HCT116 (cell line): Measurements from ENCODE around the gene STPG2. TPM values are rescaled to one million over a fixed set of nuclear protein-coding genes. Genes with fewer than 3 reads are reported as not detected.

ENCODE experiments used
- ATAC-seq: fragments of 200-7000 bp; cut with Tn5 transposase; 2 replicates; pipeline ENCODE4 v1.9.1; 2020; ENCODE audit warnings: mild to moderate bottlenecking, moderate library complexity
- BruUV-seq: library from RNA; stranded (reverse); fragments of 400-500 nt; replicated peaks from 2 replicates; lab custom pipeline; 2021; lab: Mats Ljungman, UMichigan
- CTCF ChIA-PET: fragments of 300-600 bp; sonication (Branson Sonifier 250); formaldehyde crosslinking; loops from one replicate; lab custom pipeline; 2021; ENCODE audit warnings: antibody characterized with exemption; lab: Charles Lee
- POLR2A ChIA-PET: fragments of 300-600, 350-600 bp; sonication (Branson Sonifier 250); formaldehyde crosslinking; loops from one replicate; lab custom pipeline; 2021; ENCODE audit warnings: antibody characterized with exemption; lab: Charles Lee
- RAD21 ChIA-PET, 2 experiments: fragments of 300-600 bp; sonication (Branson Sonifier 250); formaldehyde crosslinking; loops; one replicate each; lab custom pipeline; 2023; ENCODE audit warnings: low total read pairs in 2 of 2; ENCODE audit not compliant: uncharacterized antibody in 2 of 2, unreplicated experiment in 2 of 2, low non-redundant PET in 1 of 2; lab: Charles Lee
- DNase-seq: peaks from one replicate; pipeline ENCODE4 v3.0.0-alpha.2; 2010; ENCODE audit warnings: low read depth, low spot score
- H2AFZ ChIP-seq: fragments of 200-600 bp; shearing (Covaris generic), sonication (generic); 2 replicates; pipeline ENCODE4 v1.6.1; 2017; ENCODE audit warnings: low read depth, mixed run types, mixed read lengths, antibody characterized with exemption, low read length; ENCODE audit not compliant: poor library complexity, severe bottlenecking
- H3K27ac ChIP-seq: 2 replicates; pipeline ENCODE4 v1.5.1; 2012; ENCODE audit warnings: low read depth, low read length
- H3K27me3 ChIP-seq: fragments of 200-600 bp; sonication (generic); 2 replicates; pipeline ENCODE4 v1.6.1; 2016; ENCODE audit warnings: mixed run types, low read length, mixed read lengths; ENCODE audit not compliant: insufficient read depth
- H3K36me3 ChIP-seq, 2 experiments: fragments of 200-500 bp in 1 of 2; fragments of 200-600 bp in 1 of 2; sonication (Bioruptor generic) in 1 of 2; sonication (generic) in 1 of 2; 2 replicates each; pipeline versions ENCODE4 v1.5.1 to v1.6.1; 2014 to 2016; ENCODE audit warnings: low read length in 2 of 2, inconsistent platforms in 1 of 2, mixed read lengths in 1 of 2, mixed run types in 1 of 2; ENCODE audit not compliant: insufficient read depth in 2 of 2, control insufficient read depth in 1 of 2
- H3K4me1 ChIP-seq, 2 experiments: fragments of 200-600 bp in 1 of 2; sonication (generic) in 1 of 2; 2 replicates each; pipeline versions ENCODE4 v1.5.1 to v1.6.1; 2012 to 2017; ENCODE audit warnings: low read length in 2 of 2, inconsistent platforms in 1 of 2, mild to moderate bottlenecking in 1 of 2, mixed read lengths in 1 of 2, mixed run types in 1 of 2, moderate library complexity in 1 of 2; ENCODE audit not compliant: insufficient read depth in 2 of 2, control insufficient read depth in 1 of 2
- H3K4me2 ChIP-seq: fragments of 200-600 bp; sonication (generic); 2 replicates; pipeline ENCODE4 v1.6.1; 2017; ENCODE audit warnings: mixed run types, low read length, mixed read lengths
- H3K4me3 ChIP-seq, 2 experiments: fragments of 200-600 bp in 1 of 2; sonication (generic) in 1 of 2; replicated peaks in 1 of 2; 2 replicates each; pipeline ENCODE4 v1.5.1; 2011 to 2016; ENCODE audit warnings: low read length in 2 of 2, control low read depth in 1 of 2, low read depth in 1 of 2, mild to moderate bottlenecking in 1 of 2, mixed read lengths in 1 of 2, mixed run types in 1 of 2
- H3K79me2 ChIP-seq: fragments of 200-600 bp; sonication (generic); 2 replicates; pipeline ENCODE4 v1.6.1; 2017; ENCODE audit warnings: mild to moderate bottlenecking, mixed run types, low read length, moderate library complexity, mixed read lengths; ENCODE audit not compliant: insufficient read depth
- H3K9ac ChIP-seq: fragments of 200-600 bp; sonication (generic); 2 replicates; pipeline ENCODE4 v1.6.1; 2016; ENCODE audit warnings: low read length, mixed read lengths
- H3K9me2 ChIP-seq: fragments of 200-600 bp; sonication (generic), shearing (Covaris generic); 2 replicates; pipeline ENCODE4 v1.6.1; 2017; ENCODE audit warnings: mixed run types, mild to moderate bottlenecking, moderate library complexity; ENCODE audit not compliant: insufficient read depth
- H3K9me3 ChIP-seq, 2 experiments: fragments of 200-500 bp in 1 of 2; fragments of 200-600 bp in 1 of 2; sonication (Bioruptor generic) in 1 of 2; sonication (generic) in 1 of 2; 2 replicates each; pipeline ENCODE4 v1.6.1; 2014 to 2017; ENCODE audit warnings: low read length in 2 of 2, mixed read lengths in 2 of 2, inconsistent platforms in 1 of 2, low read depth in 1 of 2, mild to moderate bottlenecking in 1 of 2, mixed run types in 1 of 2, moderate library complexity in 1 of 2; ENCODE audit not compliant: control insufficient read depth in 1 of 2, insufficient read depth in 1 of 2
- H4K20me1 ChIP-seq: fragments of 200-600 bp; sonication (generic), shearing (Covaris generic); 2 replicates; pipeline ENCODE4 v1.6.1; 2017; ENCODE audit warnings: mixed run types, mild to moderate bottlenecking, moderate library complexity; ENCODE audit not compliant: insufficient read depth
- CEBPB ChIP-seq: IDR thresholded peaks from 2 replicates; pipeline ENCODE4 v1.6.1; 2012; ENCODE audit warnings: low read depth
- EGR1 ChIP-seq: IDR thresholded peaks from 2 replicates; pipeline ENCODE4 v1.6.1; 2012; ENCODE audit warnings: low read depth
- ELF1 ChIP-seq: IDR thresholded peaks from 2 replicates; pipeline ENCODE4 v1.6.1; 2012; ENCODE audit warnings: low read depth, borderline replicate concordance
- EZH2phosphoT487 ChIP-seq: fragments of 200-600 bp; IDR thresholded peaks from 2 replicates; pipeline ENCODE4 v1.6.1; 2018; ENCODE audit warnings: antibody characterized with exemption, borderline replicate concordance
- FOSL1 ChIP-seq: IDR thresholded peaks from 2 replicates; pipeline ENCODE4 v1.6.1; 2012; ENCODE audit warnings: low read depth
- JUND ChIP-seq: IDR thresholded peaks from 2 replicates; pipeline ENCODE4 v1.6.1; 2012
- RAD21 ChIP-seq: IDR thresholded peaks from 2 replicates; pipeline ENCODE4 v1.6.1; 2012; ENCODE audit warnings: low read depth, mild to moderate bottlenecking
- REST ChIP-seq: IDR thresholded peaks from 2 replicates; pipeline ENCODE4 v1.6.1; 2012; ENCODE audit warnings: low read depth
- SIN3A ChIP-seq: IDR thresholded peaks from 2 replicates; pipeline ENCODE4 v1.6.1; 2012; ENCODE audit warnings: low read depth
- TCF7L2 ChIP-seq: IDR thresholded peaks from 2 replicates; pipeline ENCODE4 v1.7.0; 2011; ENCODE audit warnings: borderline replicate concordance, inconsistent platforms; ENCODE audit not compliant: insufficient read depth, insufficient read length; ENCODE audit errors: extremely low read depth
- intact Hi-C: fragments of 100-400 bp; cut with micrococcal nuclease; formaldehyde crosslinking; loops from 2 replicates; pipeline ENCODE4 v1.10.0; 2022
- total RNA-seq: library from RNA; stranded (reverse); gene quantifications from one replicate; pipeline ENCODE4 v1.2.1, GENCODE V29; 2021; ENCODE audit not compliant: unreplicated experiment
- TF ChIP-seq, protein P1 (sequence below): IDR thresholded peaks from 2 replicates; pipeline ENCODE4 v1.6.1; 2012
- TF ChIP-seq, protein P2 (sequence below), 3 experiments: fragments of 200-600 bp in 1 of 3; sonication (generic) in 1 of 3; IDR thresholded peaks in 2 of 3; conservative IDR thresholded peaks in 1 of 3; 2 replicates each; pipeline ENCODE4 v1.5.1; 2012 to 2017; ENCODE audit warnings: low read depth in 2 of 3, low read length in 2 of 3, antibody characterized with exemption in 1 of 3, borderline replicate concordance in 1 of 3, control low read depth in 1 of 3, mild to moderate bottlenecking in 1 of 3, mixed read lengths in 1 of 3, mixed run types in 1 of 3, moderate library complexity in 1 of 3; ENCODE audit not compliant: insufficient read depth in 1 of 3

STPG2 gene
- total RNA-seq, 1 experiment from 2014 or later: not detected

DNA sequence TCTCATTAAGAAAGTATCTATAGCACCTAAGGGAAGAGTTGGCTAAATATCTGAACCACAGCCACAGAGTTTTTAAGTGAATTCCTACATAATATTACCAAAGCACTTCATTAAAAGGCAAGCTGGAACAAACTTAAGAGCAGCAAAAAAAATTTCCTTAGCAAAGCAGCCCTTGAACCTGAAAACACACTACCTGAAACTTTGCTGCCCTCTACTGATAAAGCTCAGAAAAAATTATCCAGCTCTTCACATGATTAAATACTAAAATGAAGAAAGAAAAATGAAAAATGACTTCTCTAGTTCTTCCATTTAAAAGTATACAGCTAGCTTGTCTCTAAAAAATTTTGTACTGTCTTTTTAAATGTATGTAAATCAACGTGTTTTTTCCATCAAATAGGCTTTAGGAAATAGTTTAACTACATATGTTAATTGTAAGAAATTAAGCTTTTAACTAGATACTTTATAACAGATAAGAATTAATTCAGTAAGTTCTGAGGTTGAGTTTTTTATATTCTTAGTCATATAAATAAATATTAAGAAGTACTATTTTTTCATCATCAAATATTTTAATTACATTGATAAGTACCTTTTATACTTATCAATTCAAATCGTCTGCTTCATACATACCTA lies 156.1 kb downstream of the STPG2 start:
- TF ChIP-seq FOSL1 (no peak), EGR1 (no peak), TCF7L2 (no peak), ELF1 (no peak), REST (no peak), RAD21 (peak; percentile 79), EZH2phosphoT487 (no peak), SIN3A (no peak), JUND (no peak), CEBPB (no peak)
- TF ChIP-seq, protein P1, sequence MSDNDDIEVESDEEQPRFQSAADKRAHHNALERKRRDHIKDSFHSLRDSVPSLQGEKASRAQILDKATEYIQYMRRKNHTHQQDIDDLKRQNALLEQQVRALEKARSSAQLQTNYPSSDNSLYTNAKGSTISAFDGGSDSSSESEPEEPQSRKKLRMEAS: no peak
- TF ChIP-seq, protein P2, sequence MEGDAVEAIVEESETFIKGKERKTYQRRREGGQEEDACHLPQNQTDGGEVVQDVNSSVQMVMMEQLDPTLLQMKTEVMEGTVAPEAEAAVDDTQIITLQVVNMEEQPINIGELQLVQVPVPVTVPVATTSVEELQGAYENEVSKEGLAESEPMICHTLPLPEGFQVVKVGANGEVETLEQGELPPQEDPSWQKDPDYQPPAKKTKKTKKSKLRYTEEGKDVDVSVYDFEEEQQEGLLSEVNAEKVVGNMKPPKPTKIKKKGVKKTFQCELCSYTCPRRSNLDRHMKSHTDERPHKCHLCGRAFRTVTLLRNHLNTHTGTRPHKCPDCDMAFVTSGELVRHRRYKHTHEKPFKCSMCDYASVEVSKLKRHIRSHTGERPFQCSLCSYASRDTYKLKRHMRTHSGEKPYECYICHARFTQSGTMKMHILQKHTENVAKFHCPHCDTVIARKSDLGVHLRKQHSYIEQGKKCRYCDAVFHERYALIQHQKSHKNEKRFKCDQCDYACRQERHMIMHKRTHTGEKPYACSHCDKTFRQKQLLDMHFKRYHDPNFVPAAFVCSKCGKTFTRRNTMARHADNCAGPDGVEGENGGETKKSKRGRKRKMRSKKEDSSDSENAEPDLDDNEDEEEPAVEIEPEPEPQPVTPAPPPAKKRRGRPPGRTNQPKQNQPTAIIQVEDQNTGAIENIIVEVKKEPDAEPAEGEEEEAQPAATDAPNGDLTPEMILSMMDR (IDR thresholded peaks at IDR 0.05 in 2 of 3, conservative IDR thresholded peaks at IDR 0.05 in 1 of 3; ENCODE audit: borderline replicate concordance in 1 of 3, insufficient read depth in 1 of 3, low read depth in 2 of 3, low read length in 2 of 3): peak; percentile 36 to 74 (median 59); a peak in 4 of 6 replicates
- ChIA-PET CTCF (interaction anchor here (0.7 to 1.3 kb wide), 12 partner anchors 14 to 1418 kb away, joined by 3 to 11 read pairs (median 4); partner anchors contain the start of gene STPG2), POLR2A (no interaction called here), RAD21 (interaction anchor here in 1 of 2 experiments (0.8 kb wide), 1 partner anchor 267 kb away, joined by 3 read pairs; no protein-coding TSS in a partner anchor)
- intact Hi-C loops: loop anchor here (10.0 kb wide), 3 partner anchors 262 to 1612 kb away; no protein-coding TSS in a partner anchor
- H3K9ac ChIP-seq: no peak overlapping the region
- H3K27ac ChIP-seq: no peak overlapping the region
- DNase-seq: peak; percentile 44
- no peak overlapping the region for H2AFZ ChIP-seq
- BruUV-seq: no TSS peak
- H3K36me3 ChIP-seq: no peaks in the 10 kb centered on the region
- H3K27me3 ChIP-seq: no peaks in the 10 kb centered on the region
- H3K4me2 ChIP-seq: no peak overlapping the region
- no peaks in the 10 kb centered on the region for H3K9me2 ChIP-seq
- H3K4me1 ChIP-seq: no peaks in the 10 kb centered on the region
- H3K79me2 ChIP-seq: no peaks in the 10 kb centered on the region
- no peak overlapping the region for H3K4me3 ChIP-seq
- ATAC-seq: 0 out of 2 replicates have a peak, but pooled peaks have one; percentile 49
- H3K9me3 ChIP-seq: peaks cover 0 to 3% of the 10 kb centered on the region in 2 experiments; a peak in 1 of 4 replicates
- H4K20me1 ChIP-seq: no peaks in the 10 kb centered on the region
